Gastrocnemius medialis (tissue), 4 donors: ENCODE data around the gene AMIGO1.

Source experiments
- POLR2A ChIP-seq, 2 donors: fragments of 450-650 bp; IDR thresholded peaks; one replicate each; pipeline ENCODE4 v1.6.1; 2017; ENCODE audit warnings: antibody characterized with exemption in 2 of 2, mild to moderate bottlenecking in 2 of 2, moderate library complexity in 2 of 2
- TF ChIP-seq, protein P1 (sequence below), 5 experiments: fragments of 450-650 bp in 3 of 5; fragments of 200-600 bp in 2 of 5; sonication (generic) in 2 of 5; IDR thresholded peaks in 4 of 5; conservative IDR thresholded peaks in 1 of 5; 1 replicate in 4 of 5; 2 replicates in 1 of 5; pipeline ENCODE4 v1.5.1; 2016 to 2019; ENCODE audit warnings: antibody characterized with exemption in 5 of 5, mild to moderate bottlenecking in 3 of 5, moderate library complexity in 3 of 5

DNA sequence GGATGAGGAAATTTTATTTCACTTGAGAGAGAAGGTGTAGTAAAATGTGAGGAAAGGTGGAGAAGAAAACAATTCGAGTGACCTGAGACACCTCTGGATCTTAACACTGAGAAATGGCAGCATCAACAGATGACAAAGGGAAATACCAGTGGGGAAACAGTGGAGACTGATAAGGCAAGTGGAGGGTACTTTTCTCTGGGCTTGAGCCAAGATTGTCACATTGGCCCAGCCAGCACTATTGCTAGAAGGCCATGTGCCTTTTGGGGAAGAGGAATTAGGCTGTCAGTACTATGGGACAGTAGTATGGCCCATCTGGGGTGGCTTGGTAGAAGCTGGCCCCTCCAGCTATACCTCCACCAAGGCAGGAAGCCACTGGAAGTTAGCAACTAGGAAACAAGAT, 34.8 kb downstream of the AMIGO1 start:
- TF ChIP-seq, protein P1, sequence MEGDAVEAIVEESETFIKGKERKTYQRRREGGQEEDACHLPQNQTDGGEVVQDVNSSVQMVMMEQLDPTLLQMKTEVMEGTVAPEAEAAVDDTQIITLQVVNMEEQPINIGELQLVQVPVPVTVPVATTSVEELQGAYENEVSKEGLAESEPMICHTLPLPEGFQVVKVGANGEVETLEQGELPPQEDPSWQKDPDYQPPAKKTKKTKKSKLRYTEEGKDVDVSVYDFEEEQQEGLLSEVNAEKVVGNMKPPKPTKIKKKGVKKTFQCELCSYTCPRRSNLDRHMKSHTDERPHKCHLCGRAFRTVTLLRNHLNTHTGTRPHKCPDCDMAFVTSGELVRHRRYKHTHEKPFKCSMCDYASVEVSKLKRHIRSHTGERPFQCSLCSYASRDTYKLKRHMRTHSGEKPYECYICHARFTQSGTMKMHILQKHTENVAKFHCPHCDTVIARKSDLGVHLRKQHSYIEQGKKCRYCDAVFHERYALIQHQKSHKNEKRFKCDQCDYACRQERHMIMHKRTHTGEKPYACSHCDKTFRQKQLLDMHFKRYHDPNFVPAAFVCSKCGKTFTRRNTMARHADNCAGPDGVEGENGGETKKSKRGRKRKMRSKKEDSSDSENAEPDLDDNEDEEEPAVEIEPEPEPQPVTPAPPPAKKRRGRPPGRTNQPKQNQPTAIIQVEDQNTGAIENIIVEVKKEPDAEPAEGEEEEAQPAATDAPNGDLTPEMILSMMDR (IDR thresholded peaks at IDR 0.05 in 4 of 5, conservative IDR thresholded peaks at IDR 0.05 in 1 of 5), result no peak
- TF ChIP-seq POLR2A (IDR thresholded peaks at IDR 0.05), result no peak
